Fibroblast of skin of left biceps (primary cell): ENCODE data around the gene ARRDC1.
A peak's percentile ranks its signal among the peaks of the same experiment; 100 is the strongest.
"Not testable (repeated sequence)": the region's sequence is repeated elsewhere in the genome, so short reads cannot be mapped to it uniquely, and the experiment has no call there.

Experiments used
- DNase-seq, 2 experiments: peaks; one replicate each; pipeline ENCODE4 v3.0.0-alpha.2; 2013; ENCODE audit warnings: low read depth in 2 of 2

The ARRDC1 gene, protein sequence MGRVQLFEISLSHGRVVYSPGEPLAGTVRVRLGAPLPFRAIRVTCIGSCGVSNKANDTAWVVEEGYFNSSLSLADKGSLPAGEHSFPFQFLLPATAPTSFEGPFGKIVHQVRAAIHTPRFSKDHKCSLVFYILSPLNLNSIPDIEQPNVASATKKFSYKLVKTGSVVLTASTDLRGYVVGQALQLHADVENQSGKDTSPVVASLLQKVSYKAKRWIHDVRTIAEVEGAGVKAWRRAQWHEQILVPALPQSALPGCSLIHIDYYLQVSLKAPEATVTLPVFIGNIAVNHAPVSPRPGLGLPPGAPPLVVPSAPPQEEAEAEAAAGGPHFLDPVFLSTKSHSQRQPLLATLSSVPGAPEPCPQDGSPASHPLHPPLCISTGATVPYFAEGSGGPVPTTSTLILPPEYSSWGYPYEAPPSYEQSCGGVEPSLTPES

DNA sequence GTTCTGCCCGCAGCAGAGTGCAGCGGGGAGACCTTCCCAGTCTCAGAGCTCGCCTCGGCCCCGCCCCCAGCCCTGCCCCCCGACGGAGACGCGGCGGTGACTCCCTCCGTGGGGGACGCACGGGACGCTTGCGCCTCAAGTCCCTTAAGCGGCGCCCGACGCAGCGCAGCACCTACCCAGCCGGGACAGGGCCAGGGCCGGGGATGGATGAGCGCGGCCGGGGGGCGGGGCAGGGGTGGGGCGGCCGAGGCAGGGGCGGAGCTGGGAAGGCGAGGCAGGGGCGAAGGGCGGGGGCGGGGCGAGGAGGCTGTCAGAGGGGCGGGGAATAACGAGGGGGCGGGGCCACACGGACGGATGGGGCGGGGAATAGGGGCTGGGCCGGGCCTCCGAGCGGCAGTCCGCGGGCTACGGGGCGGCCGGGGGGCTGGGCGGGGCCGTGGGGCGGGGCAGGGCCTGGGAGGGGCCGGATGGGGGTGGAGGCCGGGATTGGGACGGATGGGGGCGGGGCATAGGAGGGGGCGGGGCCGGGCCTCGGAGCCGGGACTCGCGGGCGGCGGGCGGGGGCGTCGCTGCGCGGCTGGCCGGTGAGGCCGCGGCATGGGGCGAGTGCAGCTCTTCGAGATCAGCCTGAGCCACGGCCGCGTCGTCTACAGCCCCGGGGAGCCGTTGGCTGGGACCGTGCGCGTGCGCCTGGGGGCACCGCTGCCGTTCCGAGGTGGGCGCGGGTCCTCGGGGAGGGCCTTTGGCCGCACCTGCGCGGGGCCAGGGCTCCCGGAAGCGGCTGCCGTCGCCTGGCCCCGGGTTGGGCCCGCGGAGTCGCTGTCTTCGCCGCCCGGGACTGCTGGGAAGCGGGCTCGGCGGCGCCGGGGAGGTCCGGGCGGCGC is at the start of gene ARRDC1:
Gene ARRDC1, plus strand, starts transcription at position 566 of the 884 bp plus-strand sequence. Its CDS starts 32 bp downstream, at position 598.
- peak; percentile 60 to 71 for DNase-seq

DNA sequence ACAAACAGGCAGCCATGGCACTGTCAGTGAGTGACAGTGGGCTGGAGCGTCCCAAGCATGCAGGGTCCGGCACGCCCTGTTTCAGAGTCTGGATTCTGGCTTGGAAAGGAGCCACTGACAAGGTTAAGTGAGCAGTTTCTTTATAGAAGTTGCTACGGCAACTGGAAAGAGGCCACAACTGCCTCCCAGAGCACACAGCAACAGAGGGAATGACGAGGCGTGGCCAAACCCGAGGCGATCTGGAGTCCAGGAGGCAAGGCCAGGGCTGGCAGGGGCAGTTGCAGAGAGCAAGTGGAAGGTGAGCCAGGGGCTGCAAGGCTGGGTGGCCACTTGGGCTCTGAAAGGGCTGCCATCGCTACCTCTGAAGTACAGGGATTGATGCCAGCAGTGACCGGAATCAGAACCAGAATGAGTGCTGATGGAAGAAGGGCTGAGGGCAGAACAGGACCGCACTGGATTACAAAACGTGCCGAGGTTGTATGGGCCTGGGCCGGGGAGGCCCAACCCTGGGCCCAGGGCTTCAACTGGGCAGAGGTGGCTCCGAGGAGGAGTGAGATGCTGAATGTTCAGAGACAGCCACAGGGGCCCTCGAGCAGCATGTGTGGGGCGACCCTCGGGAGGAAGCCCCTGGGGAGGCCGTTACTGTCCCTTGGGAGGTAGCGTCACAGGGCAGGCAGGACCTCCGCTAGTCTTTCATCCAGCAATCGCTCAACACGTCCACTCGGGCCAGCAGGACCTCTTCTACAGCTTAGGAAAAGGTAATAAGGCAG is 49.2 kb upstream of the ARRDC1 start:
- DNase-seq: no peak

DNA sequence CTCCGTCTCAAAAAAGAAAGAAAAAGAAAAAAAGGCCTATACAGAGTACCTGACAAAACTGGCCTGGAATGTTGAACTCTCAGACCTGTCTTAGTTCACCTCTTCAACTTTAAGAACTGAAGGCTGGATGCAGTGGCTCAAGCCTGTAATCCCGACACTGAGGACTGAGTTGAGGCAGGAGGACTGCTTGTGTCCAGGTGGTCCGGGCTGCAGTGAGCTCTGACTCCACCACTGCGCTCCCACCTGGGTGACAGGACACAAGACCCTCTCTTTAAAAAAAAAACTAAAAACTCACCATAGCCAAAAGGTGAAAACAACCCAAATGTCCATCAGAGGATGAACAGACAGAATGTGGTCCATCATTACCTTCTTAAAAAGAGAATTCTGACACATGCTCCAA is 47.4 kb upstream of the ARRDC1 start:
- no peak for DNase-seq

GRCh38 chr9:137564134-137564533 is 41.4 kb upstream of the ARRDC1 start:
- DNase-seq: no peak

GRCh38 chr9:137564817-137565411 is 40.6 kb upstream of the ARRDC1 start:
- no peak for DNase-seq

DNA sequence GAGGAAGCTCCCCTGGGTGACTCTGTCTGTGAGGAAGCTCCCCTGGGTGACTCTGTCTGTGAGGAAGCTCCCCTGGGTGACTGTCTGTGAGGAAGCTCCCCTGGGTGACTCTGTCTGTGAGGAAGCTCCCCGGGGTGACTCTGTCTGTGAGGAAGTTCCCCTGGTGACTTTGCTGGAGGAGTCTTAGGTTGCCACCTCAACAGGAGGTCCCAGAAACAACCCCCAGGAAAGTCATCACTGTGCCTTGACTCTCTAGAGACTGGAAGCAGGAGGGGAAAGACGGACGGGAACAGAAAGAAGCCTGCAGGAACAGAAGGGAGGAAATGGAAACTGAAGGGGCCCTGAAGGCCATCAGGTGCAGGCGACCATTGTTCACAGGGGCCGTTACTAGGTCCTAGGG is 37.0 kb upstream of the ARRDC1 start:
- DNase-seq: not testable (repeated sequence)

- DNase-seq: no peak
Observed at GRCh38 chr9:137569609-137570203, 35.8 kb upstream of the ARRDC1 start.

GRCh38 chr9:137570566-137570965 is 34.9 kb upstream of the ARRDC1 start:
- DNase-seq: no peak

DNA sequence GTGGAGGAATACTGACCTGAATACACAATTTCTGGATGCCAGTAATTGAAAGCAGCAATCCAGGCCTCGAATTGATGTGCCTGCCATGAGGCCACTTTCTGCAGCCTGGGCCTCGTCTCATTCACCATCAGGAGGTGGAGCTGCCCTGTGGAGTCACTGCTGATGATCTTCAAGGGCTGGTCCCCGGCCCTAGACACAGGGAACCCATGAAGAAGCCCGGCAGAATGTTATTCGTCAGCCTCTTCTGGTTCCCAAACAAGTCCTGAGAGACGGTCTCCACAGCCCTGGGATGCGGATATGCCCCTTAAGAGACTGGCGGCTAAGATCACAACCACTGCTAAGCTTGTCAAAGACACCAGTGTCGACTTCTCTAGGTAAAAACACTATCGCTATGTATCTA is 31.3 kb upstream of the ARRDC1 start:
- no peak for DNase-seq

DNA sequence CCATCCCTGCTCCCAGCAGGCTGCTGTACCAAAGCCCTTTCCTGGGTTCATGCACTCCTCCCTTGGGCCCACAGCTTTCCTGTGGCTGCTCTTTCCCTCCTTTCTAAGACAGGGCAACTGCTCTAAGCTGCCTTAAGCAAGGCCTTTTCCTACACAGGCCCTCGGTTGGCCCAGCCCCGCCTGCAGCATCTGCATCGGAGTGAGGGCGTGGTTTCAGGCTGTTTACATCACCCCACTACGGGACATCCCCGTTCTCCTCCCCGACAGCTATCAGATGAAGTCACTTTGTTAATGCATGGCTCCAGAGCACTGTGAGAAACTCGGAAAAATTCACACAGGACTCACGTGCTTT is 30.1 kb upstream of the ARRDC1 start:
- DNase-seq: no peak

GRCh38 chr9:137575716-137576411 is 29.6 kb upstream of the ARRDC1 start:
- no peak for DNase-seq

- DNase-seq: peak; percentile 68
Observed at GRCh38 chr9:137578518-137579258, 26.8 kb upstream of the ARRDC1 start, which contains the start of gene DPH7. Gene DPH7 (minus strand): TSS chr9:137578925. CDS start chr9:137578777, 148 bp downstream.

- no peak for DNase-seq
Observed at GRCh38 chr9:137579259-137579604, 26.3 kb upstream of the ARRDC1 start.

DNA sequence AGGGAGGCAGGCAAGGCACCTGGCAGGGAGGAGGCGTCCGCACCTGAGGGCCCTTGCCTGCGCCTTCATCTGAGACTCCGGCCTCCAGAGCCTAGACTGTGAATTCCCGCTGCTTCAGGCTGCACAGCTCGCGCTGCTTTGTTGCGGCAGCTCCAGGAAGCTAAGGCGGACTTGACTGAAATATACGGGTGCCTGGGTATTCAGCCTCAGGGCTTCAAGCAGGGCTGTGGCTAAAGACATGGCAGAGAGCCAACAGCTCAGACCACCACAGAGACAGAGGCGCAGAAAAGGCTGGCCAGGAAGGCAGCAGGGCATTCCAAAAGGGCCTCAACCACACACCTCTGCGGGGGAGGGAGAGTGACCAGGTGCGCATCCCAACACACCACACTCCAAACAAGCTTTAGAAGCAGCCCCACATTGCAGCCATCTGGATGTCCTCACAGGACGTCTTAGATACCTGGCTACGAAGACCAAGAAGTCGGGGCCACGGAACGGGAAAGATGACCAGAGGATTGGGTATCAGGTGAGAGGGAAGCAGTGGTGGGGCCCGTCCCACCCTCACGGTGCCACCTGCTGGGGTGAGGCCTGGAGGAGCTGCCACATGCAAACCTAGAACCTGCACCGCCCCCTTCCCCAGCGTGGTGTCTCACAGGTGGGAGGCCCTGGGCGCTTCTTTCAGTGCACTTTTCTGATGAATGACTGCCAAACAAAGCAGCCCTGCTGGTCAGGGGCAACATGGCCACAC is 25.1 kb upstream of the ARRDC1 start:
- DNase-seq: no peak

- no peak for DNase-seq
Observed at GRCh38 chr9:137580954-137581322, 24.5 kb upstream of the ARRDC1 start.

DNA sequence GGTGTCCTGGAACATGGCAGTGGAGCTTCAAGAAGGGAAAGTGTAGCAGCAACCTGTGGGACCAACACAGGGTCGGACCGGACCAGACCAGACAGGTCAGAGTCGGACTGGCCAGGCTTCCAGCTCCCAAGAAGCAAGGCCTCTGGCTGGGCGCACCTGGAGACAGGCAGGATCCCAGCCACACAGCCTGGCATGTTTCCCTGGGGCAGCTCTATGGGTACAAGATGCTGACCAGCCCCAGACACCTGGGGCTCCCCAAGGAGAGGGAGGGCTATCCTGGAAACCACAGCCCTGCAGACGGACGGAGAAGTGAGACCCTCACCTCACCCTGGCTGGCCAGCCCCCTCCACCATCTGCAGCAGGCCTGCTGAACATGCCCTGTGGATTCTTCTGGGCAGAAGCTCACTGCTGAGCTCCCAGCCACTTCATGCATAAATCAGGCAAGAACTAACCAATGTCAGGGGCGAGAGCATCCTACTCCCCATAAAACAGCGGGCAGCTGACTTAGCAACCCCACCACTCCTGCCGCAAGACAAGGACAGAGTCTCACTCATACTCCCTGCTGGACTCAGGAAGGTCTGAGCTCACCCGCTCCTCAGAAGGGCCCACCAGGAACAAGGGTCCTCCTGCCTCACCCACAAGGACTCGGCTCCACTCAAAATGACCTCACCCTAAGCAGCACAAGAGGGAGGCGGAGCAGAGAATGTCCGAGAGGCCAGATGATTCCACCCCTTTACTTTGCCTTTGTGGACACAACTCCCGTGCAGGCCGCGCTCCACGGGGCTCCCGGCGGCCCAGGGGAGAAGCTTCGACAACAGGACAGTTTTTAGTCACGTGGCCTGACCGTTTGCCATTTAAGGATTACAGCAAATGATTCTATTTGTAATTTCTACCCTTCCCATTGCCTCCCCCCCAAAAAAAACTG is 23.9 kb upstream of the ARRDC1 start:
- no peak for DNase-seq

DNA sequence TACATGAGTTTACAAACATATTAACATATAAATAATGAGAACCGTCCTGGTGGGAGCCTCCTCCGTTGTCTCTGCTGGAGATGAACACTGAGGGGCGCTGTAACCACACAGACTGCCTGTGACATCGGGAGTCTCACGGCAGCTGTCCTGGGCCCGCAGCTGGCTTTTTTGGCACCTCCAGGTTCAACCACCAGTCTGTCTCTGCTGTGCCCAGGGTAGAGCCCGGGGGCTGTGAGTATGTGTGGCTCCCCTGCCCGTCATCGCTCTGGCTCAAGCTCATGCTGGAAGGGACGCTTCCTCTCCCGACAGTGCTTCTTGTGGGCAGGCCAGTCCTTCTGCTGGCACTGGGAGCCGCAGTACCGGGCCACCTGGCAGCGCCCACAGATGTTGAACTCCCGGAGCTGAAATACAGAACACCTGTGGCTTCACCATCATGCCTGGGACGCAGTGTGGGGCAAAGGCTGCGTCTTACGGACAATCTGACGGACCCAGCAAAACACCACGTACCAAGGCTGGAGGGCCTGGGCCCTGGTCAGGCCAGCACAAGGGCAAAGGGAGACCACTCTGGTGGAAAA is 23.1 kb upstream of the ARRDC1 start:
- no peak for DNase-seq

DNA sequence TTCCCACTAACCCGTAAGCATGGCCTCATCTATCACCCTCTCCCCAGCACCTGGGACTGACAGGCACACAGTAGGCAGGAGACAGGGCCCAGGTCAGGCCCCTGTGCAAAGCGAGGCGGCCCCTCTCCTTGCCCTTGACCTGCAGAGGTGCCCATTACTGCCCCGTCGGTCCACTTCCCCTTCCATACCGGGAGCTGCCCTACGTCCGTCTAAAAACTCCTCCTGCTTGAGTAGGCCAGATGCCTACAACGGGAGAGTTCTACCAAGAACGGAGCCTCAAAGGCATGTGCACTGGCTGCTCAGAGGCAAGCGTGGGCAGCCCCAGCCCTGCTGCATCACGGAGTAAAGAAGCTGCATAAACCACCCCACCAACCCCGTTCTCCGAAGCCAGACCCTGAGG is 22.1 kb upstream of the ARRDC1 start:
- no peak for DNase-seq
